PFSK-1 (cell line): ENCODE measurements around the gene IL12B.

Experiments
- FOXP2 ChIP-seq: optimal IDR thresholded peaks from 2 replicates; pipeline ENCODE3; 2011; ENCODE audit warnings: borderline replicate concordance, control low read depth, inconsistent platforms; ENCODE audit not compliant: insufficient read depth; ENCODE audit errors: extremely low read length, extremely low read depth
- POLR2AphosphoS5 ChIP-seq: IDR thresholded peaks from 2 replicates; pipeline ENCODE4 v1.6.1; 2012; ENCODE audit warnings: low read depth, mild to moderate bottlenecking, control low read depth, low read length, moderate library complexity
- SIN3A ChIP-seq: IDR thresholded peaks from 2 replicates; pipeline ENCODE4 v1.6.1; 2012; ENCODE audit warnings: mild to moderate bottlenecking, low read length, moderate library complexity, borderline replicate concordance; ENCODE audit not compliant: insufficient read depth
- TAF1 ChIP-seq: IDR thresholded peaks from 2 replicates; pipeline ENCODE4 v1.6.1; 2012; ENCODE audit warnings: low read length, control low read depth, borderline replicate concordance; ENCODE audit not compliant: insufficient read depth
- TF ChIP-seq, protein P1 (sequence below), 2 experiments: IDR thresholded peaks; 2 replicates each; pipeline versions ENCODE4 v1.6.1 to v1.8.0; 2011 to 2012; ENCODE audit warnings: low read depth in 2 of 2, low read length in 2 of 2, control low read depth in 1 of 2, inconsistent platforms in 1 of 2, mild to moderate bottlenecking in 1 of 2, moderate library complexity in 1 of 2; ENCODE audit not compliant: insufficient read depth in 1 of 2

Gene IL12B

DNA sequence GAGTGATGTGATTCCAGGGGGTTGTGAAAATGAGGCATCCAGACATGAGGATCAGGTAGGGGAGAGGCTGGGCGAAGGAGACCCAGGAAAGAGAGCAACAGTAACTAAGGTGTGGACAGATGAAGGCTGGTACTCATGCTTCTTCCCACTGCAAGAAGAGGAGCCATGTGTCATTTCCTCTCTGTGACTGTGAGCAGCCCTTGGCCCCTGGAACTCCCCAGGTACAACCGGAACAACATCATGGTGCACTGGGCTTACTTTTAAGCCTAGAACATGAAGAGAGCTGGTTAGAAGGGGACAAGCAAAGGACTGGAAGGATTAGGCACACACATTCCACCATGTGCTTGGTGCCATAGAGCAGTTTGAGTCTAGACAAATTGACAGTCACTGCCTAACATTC is 10.9 kb upstream of the IL12B start:
- TF ChIP-seq FOXP2 = no peak
- TF ChIP-seq, protein P1, sequence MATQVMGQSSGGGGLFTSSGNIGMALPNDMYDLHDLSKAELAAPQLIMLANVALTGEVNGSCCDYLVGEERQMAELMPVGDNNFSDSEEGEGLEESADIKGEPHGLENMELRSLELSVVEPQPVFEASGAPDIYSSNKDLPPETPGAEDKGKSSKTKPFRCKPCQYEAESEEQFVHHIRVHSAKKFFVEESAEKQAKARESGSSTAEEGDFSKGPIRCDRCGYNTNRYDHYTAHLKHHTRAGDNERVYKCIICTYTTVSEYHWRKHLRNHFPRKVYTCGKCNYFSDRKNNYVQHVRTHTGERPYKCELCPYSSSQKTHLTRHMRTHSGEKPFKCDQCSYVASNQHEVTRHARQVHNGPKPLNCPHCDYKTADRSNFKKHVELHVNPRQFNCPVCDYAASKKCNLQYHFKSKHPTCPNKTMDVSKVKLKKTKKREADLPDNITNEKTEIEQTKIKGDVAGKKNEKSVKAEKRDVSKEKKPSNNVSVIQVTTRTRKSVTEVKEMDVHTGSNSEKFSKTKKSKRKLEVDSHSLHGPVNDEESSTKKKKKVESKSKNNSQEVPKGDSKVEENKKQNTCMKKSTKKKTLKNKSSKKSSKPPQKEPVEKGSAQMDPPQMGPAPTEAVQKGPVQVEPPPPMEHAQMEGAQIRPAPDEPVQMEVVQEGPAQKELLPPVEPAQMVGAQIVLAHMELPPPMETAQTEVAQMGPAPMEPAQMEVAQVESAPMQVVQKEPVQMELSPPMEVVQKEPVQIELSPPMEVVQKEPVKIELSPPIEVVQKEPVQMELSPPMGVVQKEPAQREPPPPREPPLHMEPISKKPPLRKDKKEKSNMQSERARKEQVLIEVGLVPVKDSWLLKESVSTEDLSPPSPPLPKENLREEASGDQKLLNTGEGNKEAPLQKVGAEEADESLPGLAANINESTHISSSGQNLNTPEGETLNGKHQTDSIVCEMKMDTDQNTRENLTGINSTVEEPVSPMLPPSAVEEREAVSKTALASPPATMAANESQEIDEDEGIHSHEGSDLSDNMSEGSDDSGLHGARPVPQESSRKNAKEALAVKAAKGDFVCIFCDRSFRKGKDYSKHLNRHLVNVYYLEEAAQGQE (IDR thresholded peaks at IDR 0.05; ENCODE audit: insufficient read depth in 1 of 2, low read depth in 2 of 2, low read length in 2 of 2) = no peak

DNA sequence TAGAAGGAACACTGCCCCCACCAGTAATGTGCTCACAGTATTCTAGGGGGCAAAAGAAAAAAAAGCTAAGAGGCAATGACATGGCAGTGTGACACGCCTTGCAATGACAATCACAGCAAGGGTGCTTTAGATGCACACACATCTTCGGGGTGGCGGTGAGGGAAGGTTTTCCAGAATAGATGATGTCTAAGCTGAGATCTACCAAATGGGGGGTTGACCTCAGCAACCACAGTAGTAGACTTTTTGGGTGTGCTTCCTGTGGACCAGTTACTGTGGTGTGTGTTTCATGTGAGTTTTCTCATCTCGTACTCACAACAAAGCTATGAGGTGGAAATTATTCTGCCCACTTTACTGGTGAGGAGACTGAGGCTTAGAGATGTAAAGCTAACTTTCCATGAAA is 10.2 kb upstream of the IL12B start:
- TF ChIP-seq, protein P1 (IDR thresholded peaks at IDR 0.05; ENCODE audit: insufficient read depth in 1 of 2, low read depth in 2 of 2, low read length in 2 of 2) = no peak
- TF ChIP-seq SIN3A (no peak), POLR2AphosphoS5 (no peak), TAF1 (no peak), FOXP2 (no peak)

DNA sequence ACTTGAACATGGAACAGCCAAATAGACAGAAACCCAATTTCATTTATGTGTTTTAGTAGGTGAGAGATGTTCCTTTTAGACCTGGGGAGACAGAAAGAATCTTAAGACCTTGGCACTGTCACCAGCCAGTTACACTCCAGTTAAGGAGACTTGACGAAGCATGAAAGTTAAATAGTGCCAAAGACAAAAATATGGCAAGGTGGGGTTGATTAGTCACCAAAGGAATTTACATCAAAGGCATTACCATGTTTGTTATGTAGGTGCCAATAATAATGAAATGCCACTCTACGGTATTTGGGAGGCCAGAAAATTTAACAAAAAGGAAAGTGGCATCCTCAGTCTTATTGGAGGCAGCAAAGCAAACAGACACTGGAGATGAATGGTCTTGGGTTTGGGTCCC is 9.2 kb upstream of the IL12B start:
- TF ChIP-seq FOXP2 (no peak), POLR2AphosphoS5 (no peak), SIN3A (no peak), TAF1 (no peak)
- TF ChIP-seq, protein P1 (IDR thresholded peaks at IDR 0.05; ENCODE audit: insufficient read depth in 1 of 2, low read depth in 2 of 2, low read length in 2 of 2) = no peak

DNA sequence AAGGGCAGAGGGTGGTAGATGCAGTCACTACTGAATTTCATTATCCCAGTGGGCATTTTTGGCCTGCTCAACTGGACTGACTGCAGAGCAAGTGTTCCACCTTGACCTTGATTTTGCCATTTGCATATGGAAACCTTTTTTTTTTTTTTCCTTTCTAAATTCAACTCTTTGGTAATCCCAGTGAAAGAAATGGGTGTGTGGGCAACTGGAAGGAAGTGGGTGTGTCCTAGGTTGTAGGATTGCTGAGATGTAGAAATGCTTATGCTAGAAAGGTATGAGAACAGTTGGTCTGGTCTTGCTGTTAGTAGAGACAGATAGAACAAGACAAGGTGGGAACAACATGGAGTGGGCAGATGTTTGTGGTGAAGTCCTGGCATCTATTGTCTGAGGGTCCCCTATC is 7.8 kb upstream of the IL12B start:
- TF ChIP-seq, protein P1 (IDR thresholded peaks at IDR 0.05; ENCODE audit: insufficient read depth in 1 of 2, low read depth in 2 of 2, low read length in 2 of 2) = no peak
- TF ChIP-seq SIN3A = no peak
- no peak for TF ChIP-seq FOXP2
- TF ChIP-seq POLR2AphosphoS5 = no peak
- TF ChIP-seq TAF1 = no peak
